NT2/D1 (cell line): ENCODE measurements around the gene LAMB4.

ENCODE experiments used
- SUZ12 ChIP-seq: IDR thresholded peaks from 2 replicates; pipeline ENCODE4 v1.6.1; 2011; ENCODE audit not compliant: insufficient read length, insufficient read depth; ENCODE audit errors: extremely low read depth
- ZNF274 ChIP-seq: IDR thresholded peaks from 2 replicates; pipeline ENCODE4 v1.6.1; 2011; ENCODE audit warnings: mild to moderate bottlenecking, low read depth, low read length

GRCh38 chr7:108049962-108050361 lies 80.2 kb downstream of the LAMB4 start:
- TF ChIP-seq ZNF274: no peak
- TF ChIP-seq SUZ12: no peak
